Measurements from ENCODE around the gene FBXL14. TPM values are rescaled to one million over a fixed set of nuclear protein-coding genes. Genes with fewer than 3 reads are reported as not detected.

The FBXL14 gene
- total and polyA plus RNA-seq, 2 of the 13 experiments (the other 11 are each of a cell fraction or from before 2014, with no cell fraction given) = 7.0 to 7.4 TPM

DNA sequence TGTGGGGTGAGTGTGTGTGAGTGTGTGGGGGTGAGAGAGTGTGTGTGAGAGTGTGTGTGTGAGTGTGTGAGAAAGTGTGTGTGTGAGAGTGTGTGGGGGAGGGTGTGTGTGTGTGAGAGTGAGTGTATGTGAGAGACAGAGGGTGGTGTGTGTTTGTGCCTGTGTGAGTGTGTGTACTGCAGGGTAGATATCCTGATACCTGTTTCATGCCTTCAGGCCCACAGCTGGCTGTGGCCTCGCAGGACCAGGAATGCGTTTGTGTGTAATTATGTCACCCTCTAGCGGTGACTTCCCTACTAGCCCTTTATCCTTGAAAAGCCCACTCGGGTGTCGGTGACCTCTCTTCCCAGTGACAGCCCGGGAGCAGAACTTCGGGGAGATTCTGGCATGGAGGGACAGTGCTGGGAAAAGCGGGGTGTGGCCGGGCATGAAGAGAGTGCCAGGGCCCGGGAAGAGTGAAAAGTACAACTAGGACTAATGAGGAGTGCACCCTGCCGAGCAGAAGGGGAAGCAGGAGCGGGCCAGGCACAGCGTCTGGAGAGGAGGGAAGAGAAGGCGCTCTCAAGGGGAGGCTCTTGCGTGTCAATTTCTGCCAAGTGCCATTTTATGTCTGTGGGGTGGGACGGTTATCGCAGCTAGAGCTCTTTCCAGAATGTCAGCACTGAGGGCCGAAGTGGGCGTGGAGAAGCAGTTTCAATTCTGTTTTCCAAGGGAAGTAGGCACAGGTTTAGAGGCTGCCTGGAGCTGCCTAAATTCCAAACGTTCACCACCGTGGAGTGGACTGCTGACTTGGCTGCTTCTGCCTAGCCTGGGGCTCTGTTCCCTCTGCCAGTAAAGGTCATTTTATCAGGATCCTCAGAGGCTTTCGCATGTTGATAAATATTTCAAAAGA lies 11.0 kb upstream of the FBXL14 start (continued):
- TF ChIP-seq, protein P1, sequence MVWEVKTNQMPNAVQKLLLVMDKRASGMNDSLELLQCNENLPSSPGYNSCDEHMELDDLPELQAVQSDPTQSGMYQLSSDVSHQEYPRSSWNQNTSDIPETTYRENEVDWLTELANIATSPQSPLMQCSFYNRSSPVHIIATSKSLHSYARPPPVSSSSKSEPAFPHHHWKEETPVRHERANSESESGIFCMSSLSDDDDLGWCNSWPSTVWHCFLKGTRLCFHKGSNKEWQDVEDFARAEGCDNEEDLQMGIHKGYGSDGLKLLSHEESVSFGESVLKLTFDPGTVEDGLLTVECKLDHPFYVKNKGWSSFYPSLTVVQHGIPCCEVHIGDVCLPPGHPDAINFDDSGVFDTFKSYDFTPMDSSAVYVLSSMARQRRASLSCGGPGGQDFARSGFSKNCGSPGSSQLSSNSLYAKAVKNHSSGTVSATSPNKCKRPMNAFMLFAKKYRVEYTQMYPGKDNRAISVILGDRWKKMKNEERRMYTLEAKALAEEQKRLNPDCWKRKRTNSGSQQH (CRISPR knock-in tag; IDR thresholded peaks at IDR 0.05; ENCODE audit: low read depth) = no peak
- TF ChIP-seq ZNF496 (CRISPR knock-in tag; IDR thresholded peaks at IDR 0.05; ENCODE audit: insufficient replicate concordance) (no peak), NFIC (IDR thresholded peaks at IDR 0.05; ENCODE audit: low read length) (no peak), AGO2 (optimal IDR thresholded peaks at IDR 0.05; ENCODE audit: low read depth, low read length) (no peak), FOXA1 (IDR thresholded peaks at IDR 0.05) (no peak), FOXA1 (CRISPR knock-in tag; IDR thresholded peaks at IDR 0.05) (no peak), MAFK (conservative IDR thresholded peaks at IDR 0.05 in 1 of 2, IDR thresholded peaks at IDR 0.05 in 1 of 2; ENCODE audit: low read length in 2 of 2) (peak; percentile 23 to 42; a peak in 3 of 4 replicates), YY1 (IDR thresholded peaks at IDR 0.05; ENCODE audit: insufficient read depth, insufficient replicate concordance, low read depth, low read length) (no peak), ZNF431 (CRISPR knock-in tag; IDR thresholded peaks at IDR 0.05; ENCODE audit: borderline replicate concordance, low read depth) (no peak), REPIN1 (CRISPR knock-in tag; IDR thresholded peaks at IDR 0.05; ENCODE audit: borderline replicate concordance, low read depth) (no peak), TOE1 (CRISPR knock-in tag; IDR thresholded peaks at IDR 0.05) (no peak), ZSCAN29 (CRISPR knock-in tag; conservative IDR thresholded peaks at IDR 0.05) (no peak), TGIF2 (CRISPR knock-in tag; IDR thresholded peaks at IDR 0.05) (no peak; the same call in 1 of the 2 replicates), ZNF562 (CRISPR knock-in tag; IDR thresholded peaks at IDR 0.05; ENCODE audit: borderline replicate concordance) (no peak), MEF2D (CRISPR knock-in tag; IDR thresholded peaks at IDR 0.05) (peak; percentile 62), ZNF883 (CRISPR knock-in tag; IDR thresholded peaks at IDR 0.05; ENCODE audit: not compliant biosample characterization) (no peak)
- TF ChIP-seq, protein P2, sequence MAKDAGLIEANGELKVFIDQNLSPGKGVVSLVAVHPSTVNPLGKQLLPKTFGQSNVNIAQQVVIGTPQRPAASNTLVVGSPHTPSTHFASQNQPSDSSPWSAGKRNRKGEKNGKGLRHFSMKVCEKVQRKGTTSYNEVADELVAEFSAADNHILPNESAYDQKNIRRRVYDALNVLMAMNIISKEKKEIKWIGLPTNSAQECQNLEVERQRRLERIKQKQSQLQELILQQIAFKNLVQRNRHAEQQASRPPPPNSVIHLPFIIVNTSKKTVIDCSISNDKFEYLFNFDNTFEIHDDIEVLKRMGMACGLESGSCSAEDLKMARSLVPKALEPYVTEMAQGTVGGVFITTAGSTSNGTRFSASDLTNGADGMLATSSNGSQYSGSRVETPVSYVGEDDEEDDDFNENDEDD (CRISPR knock-in tag; IDR thresholded peaks at IDR 0.05; ENCODE audit: borderline replicate concordance) = no peak
- TF ChIP-seq, protein P3, sequence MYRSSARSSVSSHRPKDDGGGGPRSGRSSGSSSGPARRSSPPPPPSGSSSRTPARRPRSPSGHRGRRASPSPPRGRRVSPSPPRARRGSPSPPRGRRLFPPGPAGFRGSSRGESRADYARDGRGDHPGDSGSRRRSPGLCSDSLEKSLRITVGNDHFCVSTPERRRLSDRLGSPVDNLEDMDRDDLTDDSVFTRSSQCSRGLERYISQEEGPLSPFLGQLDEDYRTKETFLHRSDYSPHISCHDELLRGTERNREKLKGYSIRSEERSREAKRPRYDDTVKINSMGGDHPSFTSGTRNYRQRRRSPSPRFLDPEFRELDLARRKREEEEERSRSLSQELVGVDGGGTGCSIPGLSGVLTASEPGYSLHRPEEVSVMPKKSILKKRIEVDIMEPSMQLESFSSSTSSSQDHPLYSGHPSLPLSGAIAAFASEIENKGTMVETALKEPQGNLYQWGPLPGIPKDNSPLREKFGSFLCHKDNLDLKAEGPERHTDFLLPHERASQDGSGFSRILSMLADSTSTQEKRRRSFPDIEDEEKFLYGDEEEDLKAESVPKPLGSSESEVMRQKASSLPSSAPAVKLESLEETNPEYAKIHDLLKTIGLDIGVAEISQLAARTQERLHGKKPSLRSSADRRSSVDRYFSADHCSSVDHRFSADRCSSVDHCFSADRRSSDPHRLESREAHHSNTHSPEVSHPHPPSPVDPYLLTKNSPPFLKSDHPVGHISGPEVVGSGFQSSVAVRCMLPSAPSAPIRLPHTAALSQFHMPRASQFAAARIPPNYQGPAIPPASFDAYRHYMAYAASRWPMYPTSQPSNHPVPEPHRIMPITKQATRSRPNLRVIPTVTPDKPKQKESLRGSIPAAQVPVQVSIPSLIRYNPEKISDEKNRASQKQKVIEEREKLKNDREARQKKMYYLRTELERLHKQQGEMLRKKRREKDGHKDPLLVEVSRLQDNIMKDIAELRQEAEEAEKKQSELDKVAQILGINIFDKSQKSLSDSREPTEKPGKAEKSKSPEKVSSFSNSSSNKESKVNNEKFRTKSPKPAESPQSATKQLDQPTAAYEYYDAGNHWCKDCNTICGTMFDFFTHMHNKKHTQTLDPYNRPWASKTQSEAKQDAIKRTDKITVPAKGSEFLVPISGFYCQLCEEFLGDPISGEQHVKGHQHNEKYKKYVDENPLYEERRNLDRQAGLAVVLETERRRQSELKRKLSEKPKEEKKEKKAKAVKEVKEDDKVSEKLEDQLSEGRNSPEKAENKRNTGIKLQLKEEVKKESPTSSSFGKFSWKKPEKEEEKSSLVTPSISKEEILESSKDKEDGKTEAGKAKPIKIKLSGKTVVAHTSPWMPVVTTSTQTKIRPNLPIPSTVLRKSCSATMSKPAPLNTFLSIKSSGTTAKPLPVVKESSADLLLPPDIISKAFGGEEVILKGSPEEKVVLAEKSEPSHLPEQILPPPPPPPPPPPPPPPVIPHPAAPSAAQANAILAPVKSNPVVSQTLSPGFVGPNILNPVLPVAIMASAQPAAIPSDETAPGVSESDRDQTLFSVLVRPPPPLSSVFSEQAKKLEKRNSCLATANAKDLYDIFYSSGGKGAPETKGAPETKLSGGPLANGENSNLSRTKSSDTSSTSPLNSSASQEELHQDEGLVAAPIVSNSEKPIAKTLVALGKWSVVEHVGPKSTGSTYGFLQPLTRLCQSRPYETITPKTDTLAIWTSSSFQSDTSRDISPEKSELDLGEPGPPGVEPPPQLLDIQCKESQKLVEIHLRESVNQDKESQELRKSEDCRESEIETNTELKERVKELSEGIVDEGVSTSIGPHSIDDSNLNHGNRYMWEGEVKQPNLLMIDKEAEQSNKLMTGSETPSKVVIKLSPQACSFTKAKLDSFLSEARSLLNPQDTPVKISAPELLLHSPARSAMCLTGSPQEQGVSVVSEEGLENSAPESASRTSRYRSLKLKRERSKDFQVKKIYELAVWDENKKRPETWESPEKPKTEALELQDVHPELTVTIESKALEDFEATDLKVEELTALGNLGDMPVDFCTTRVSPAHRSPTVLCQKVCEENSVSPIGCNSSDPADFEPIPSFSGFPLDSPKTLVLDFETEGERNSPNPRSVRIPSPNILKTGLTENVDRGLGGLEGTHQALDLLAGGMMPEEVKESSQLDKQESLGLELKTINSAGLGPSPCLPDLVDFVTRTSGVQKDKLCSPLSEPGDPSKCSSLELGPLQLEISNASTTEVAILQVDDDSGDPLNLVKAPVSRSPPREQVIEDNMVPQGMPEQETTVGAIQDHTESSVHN (CRISPR knock-in tag; IDR thresholded peaks at IDR 0.05) = peak; percentile 24; the same call in 1 of the 2 replicates

Data from HepG2 (cell line).